GM18907 (cell line): ENCODE measurements around the gene KRT4.

ENCODE experiments used
- ATAC-seq: cut with Tn5 transposase; IDR thresholded peaks from one replicate; pipeline ENCODE4 v1.9.1; 2021; ENCODE audit warnings: mild to moderate bottlenecking, moderate library complexity; ENCODE audit not compliant: unreplicated experiment

The KRT4 gene

DNA sequence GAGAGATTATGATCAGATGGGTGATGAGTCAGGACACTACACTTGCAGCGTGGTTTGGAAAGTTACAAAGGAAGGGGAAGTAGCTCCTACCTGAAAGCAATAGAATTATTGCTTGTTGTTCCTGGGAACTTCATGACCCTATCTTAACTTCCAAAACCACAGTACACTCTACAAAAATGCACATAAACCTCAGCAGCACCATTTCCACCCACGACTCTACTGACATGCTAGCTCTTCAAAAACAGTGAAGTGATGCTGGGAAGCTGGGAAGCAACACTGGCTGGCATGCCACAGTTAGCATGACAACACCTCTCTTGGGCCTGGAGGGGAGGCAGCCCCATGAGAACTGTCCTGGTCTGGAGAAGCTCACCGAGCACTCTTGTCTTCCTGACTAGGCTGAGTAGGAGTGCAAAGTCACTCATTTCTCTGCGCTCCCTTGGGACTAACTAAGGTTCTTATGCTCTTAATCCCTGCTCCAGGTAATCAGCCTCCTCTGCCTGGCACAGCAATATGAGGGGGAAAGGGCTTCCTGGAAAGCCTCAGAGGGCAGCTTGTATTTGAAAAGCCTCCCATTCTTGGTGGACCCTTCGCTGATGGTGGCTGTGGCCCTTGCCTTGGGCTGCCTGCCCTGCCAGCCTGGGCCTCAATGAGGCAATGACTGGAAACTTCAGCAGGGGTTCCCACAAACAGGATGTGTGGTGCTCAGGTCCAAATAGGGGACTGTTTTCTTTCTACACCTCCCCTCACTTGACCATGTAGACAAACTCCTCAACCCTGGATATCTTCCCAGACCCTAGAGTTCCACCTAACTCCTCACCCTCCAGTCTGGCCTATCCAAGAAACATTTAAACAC is 19.2 kb downstream of the KRT4 start:
- no peak for ATAC-seq

DNA sequence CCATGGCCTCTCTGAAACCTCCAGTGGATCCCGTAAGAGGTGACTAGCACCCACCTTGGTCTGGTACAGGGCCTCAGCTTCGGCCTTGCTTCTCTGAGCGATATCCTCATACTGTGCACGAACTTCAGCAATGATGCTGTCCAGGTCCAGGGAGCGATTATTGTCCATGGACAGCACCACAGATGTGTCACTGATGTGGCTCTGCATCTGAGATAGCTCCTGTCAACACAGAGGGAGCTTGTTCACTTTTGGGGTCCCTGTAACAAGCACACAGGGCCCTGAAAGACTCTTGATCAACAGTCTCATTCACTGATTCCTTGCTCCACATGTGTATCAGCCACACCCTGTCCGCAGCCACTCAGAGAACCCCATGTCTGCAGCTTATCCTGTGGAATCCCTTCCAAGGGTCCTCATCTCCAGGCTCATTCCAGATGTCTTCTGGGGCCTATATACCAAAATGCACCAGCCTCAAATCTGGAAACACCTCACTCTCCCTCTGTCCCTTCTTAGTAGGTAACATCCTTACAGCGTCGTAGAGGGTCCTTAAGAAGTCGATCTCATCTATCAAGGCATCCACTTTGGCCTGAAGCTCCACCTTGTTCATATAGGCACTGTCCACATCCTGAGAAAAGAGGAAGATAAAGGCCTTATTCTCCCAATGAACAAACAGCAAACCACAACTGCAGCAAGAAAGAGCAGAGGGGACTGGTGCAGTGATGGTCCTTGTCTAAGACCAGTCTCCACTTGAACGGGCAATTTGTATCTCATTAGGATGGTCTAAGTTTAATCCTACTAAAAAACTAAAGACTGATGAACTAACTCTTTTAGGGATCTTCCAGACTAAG is 21.5 kb downstream of the KRT4 start:
- no peak for ATAC-seq

DNA sequence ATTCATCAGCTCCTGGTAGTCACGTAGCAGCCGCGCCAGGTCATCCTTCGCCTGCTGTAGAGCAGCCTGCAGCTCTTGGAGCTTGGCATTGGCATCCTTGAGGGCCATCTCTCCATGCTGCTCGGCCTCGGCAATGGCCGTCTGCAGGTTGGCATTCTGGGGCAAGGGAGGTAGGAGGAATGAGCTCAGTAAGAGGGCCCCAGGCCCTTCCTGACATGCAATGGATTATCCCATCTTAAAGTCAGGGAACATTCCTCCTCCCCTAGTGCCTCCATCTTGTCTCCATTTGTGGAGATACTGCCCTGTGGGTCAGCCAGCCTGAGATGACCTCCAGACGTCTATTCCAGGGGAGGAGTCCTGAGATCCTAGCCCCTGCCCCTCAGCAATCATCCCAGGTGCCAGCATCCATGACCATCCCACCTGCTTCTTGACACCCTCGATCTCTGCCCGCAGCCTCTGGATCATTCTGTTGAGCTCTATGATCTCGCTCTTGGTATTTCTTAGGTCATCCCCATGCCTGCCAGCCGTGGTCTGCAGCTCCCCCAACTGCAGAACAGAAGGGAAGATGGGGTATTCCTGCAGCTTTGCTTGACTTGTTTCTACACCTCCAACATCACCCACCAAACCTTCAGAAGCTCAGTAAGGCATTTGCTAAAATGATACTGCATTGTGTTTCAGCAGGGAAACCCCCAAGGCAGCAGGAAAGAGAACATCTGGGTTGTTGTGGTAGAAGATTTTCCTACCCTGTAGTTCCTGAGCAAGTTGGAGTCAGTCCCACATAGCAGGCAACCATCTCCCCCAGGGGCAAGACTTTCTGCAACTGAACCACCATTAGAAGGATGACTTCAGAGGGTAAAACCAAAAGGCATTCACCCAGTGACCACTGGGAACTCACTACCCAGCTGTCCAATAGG is 22.4 kb downstream of the KRT4 start:
- ATAC-seq, result no peak

DNA sequence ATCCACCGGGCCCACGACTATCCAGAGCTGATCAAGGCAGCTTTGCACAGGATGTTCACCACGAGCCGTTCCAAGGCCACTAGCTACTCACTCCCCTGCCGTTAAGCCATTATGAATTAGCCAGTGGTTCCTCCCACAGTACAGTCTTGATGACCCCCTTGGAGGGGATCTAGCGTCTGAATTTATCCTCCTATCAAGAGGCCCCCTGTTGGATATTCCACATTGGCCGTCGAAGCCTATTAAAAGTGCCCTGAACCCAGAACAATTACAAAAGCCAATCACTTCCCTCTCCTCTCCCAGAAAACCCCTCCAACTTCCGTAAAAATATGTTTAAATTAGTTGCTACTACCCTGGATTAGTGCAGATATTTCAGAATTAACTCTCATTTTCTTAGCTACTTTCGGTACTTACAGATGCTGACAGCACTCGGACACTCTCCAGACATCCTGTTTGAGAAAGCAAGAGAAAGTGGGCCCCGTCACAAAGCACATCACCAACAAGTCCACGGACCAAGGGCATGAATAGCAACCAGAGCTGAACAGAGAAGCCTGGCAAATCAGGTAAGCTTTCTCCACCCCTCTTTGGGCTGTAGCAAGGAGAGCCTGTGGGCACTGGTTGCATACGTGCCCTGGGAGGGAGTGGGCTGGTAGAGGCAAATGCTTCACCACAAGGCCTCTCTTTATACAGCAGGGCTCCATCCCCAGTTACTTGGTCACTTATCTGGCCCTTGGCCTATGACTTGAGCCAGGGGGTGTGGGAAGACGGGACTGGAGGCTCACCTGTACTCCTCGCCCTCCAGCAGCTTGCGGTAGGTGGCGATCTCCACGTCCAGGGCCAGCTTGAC is 23.3 kb downstream of the KRT4 start:
- ATAC-seq, result no peak

- no peak for ATAC-seq
Measured at GRCh38 chr12:52789637-52790426, 24.1 kb downstream of the KRT4 start.

GRCh38 chr12:52788876-52789636 is 24.9 kb downstream of the KRT4 start:
- ATAC-seq, result no peak

GRCh38 chr12:52788192-52788875 is 25.6 kb downstream of the KRT4 start:
- ATAC-seq, result no peak

GRCh38 chr12:52787324-52788191 is 26.4 kb downstream of the KRT4 start:
- no peak for ATAC-seq

DNA sequence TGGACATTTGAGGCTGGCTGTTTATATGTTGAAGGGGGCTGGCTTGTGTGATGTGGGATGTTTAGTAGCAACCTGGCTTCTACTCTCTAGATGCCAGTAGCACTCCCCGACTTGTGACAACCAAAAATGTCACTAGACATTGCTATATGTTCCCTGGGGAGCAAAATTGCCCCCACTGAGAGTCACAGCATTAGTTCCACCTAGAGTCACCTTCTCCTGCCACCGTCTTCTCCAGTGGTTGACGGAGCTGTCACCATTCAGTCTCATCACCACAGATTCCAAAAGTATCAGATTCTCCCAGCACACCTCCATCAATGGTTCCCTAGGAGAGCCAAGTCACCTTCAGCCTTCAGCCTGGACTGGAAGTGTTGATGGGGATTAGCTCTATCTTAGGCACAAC is 29.0 kb downstream of the KRT4 start:
- no peak for ATAC-seq

GRCh38 chr12:52783563-52784316 is 30.2 kb downstream of the KRT4 start:
- ATAC-seq, result no peak

DNA sequence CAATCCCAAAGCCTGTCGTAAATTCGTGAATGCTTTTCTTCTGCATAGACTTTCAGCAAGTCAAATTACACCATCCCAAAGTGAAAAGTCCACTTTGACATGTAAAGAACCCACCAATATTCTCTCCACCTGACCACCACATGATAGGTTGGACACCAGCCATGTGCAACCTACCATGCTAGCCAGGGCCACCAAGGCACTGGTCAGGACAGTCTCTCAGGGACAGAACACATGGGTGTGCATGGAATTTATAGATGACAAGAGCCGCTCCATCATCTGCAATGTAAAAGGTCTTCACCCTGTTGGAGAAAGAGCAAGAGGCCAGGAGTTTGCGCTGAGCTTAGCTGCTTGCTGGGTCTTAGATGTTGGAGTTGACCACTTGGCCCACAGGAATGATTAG is 31.4 kb downstream of the KRT4 start:
- ATAC-seq, result no peak

GRCh38 chr12:52781399-52782082 is 32.4 kb downstream of the KRT4 start:
- no peak for ATAC-seq

DNA sequence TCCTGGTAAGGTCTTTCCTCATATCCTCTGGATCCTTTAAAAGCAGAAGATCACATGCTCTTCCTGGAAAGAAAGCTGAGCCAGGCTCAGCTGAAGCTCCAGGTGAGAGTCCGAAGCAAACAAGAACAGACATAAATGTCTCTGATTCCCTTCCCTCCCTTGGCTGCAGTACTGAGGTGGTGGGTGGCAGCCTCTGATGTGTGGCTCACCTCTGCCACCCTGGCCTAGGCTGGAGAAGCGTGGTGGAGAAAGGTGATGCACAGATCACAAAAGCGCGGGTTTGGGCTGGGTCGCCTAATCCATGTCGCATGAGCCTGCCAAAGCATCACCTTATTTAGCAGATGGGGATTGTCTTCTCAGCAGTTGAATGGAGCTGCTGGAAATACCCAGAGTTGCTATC is 34.0 kb downstream of the KRT4 start:
- no peak for ATAC-seq

GRCh38 chr12:52778833-52779232 is 35.1 kb downstream of the KRT4 start:
- ATAC-seq, result no peak

DNA sequence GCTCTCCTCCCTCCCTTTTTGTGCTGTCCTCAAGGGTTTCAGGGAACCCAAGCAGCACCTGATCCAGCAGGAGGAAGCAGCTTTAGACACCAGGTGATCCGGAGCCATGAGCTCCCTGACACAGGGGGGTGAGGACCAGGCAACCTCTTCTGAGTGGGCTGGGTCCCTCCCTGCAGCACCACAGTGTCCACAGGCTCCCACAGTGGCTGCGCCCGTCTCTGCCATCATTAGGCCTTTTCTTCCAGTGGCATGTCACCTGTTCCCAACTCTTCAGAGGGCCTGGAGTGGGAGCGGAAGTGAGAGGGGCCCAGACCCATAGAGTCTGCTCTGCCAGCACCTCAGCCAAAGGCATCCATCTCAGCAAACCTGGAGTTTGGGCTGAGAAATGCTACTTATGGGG is 36.4 kb downstream of the KRT4 start:
- no peak for ATAC-seq

- ATAC-seq, result no peak
Measured at GRCh38 chr12:52776913-52777395, 37.0 kb downstream of the KRT4 start, which contains the start of gene KRT76. Gene KRT76 (minus strand): TSS chr12:52777345. CDS start chr12:52777291, 54 bp downstream.
